HG02678 (cell line): ENCODE results near the gene MSN.
A peak's percentile ranks its signal among the peaks of the same experiment; 100 is the strongest.
"Not testable (repeated sequence)": the region's sequence is repeated elsewhere in the genome, so short reads cannot be mapped to it uniquely, and the experiment has no call there.

Source experiments
- ATAC-seq: cut with Tn5 transposase; IDR thresholded peaks from one replicate; pipeline ENCODE4 v1.9.1; 2021; ENCODE audit warnings: mild to moderate bottlenecking, moderate library complexity; ENCODE audit not compliant: unreplicated experiment

The MSN gene

DNA sequence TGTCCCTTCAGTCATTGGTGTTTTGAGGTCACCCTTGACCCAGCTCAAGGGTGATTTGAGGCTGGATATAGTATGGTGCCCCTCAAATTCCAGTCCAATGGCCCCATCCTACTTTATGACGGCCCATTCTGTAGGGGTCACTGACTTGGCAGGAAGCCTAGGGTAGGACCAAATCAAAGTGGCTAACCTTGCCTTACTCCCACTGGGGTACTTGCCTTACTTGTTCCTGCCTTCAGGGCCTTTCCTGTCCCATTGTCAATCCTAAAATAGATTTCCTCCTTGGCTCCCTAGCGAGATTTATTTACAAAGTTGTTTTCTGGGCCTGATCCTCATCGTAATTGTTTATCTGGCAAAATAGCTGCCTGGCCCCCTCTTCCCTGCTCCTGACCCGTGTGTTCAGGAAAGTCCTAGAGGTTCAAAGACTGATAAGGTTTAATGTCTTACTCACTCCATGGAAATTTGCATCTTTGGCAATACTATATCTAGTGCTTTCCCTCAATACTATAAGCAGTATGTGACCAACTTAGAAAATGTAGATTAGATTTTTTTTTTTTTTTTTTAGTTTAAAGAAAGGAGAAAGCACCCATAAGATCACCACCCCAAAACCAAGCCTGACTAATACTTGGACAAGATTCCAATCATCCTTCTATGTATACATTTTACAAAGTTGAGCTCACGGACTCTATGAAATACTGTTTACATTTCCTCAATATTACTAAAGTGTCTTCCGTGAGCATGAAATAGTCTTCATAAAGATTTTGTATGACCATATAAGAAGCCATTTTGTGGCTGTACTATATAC lies 44.8 kb downstream of the MSN start:
- ATAC-seq, result no peak

DNA sequence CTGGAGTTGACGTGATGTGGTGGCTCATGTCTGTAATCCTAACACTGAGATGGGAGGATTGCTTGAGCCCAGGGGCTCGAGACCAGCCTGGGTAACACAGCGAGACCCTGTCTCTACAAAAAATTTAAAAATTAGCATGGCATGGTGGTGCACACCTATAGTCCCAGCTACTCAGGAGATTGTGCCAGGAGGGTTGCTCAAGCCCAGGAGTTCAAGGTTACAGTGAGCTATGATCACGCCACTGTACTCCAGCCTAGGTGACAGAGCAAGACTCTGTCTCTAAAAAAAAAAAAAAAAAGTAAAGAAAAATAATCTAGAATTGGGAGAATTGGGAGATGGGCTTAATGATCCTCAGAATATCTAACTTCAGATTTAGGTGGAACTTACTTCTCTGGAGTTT lies 51.1 kb downstream of the MSN start:
- no peak for ATAC-seq

DNA sequence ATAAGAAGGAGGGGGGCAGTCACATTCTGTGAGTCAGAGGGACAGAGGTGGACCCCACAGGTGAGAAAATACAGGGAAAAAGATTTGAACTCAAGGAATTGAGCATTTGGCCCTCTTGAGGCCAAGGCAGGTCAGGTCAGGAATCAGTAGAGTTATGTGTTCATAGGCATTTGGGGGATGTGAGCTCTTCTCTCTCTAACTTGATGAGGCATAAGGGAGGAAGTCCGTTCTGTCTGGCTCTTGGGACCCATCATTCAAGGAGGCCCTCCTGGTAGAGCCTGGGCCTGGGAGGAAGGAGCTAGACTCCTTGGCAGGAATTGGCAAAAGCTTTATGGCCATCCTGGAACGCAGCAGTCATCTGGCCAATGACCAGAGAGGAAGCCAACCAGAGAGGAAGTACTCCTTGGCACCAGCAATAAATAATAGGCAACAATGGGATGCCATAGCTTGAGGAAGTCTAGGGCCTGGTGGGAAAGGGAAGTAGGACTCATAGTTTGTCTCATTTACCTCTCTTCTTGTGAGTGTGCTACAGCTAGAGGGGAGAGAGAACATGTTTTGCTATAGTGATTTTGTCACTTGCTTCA lies 53.0 kb downstream of the MSN start:
- no peak for ATAC-seq

- ATAC-seq, result peak; percentile 72
Observed at GRCh38 chrX:65723706-65724105, 56.3 kb downstream of the MSN start.

DNA sequence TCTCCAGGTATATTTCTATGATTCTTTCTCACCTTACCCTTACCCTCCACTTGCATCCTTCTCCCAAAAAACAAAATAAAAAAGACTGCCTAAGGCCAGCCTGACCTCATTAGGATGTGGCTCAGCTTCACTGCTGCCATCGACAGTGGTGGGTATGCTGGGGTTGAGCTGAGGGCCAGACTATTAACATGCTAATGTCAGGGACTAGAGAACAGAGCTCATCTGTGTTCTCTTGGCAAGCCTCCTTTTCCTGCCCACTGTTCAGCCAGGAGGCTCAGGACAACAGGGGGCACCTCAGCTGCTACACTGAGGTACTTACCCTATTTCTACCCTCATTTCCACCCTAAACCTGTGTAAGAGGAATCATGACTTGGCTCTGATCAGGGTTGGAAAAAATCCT lies 59.3 kb downstream of the MSN start:
- ATAC-seq, result no peak

DNA sequence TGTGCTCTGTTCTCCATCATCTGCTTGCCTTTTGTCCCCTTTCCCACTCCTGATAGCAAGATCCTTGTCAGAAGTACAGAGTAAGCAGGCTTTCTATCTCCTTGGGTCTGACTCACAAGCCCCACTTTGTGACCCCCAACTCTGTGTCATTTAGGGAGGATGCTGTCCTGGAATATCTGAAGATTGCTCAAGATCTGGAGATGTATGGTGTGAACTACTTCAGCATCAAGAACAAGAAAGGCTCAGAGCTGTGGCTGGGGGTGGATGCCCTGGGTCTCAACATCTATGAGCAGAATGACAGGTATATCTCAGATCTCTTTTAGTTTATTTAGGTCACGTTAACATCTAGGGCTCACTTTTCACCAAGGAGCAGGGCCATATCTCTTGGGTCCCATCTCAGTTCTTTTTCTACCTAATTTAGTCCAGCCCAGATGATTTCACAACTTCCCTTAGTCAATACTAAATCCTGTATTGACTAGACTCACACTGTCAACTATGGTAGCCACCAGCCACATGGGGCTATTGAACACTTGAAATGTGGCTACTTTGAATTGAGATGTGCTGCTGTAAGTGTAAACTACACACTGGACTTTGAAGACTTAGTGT lies 64.3 kb downstream of the MSN start:
- no peak for ATAC-seq

DNA sequence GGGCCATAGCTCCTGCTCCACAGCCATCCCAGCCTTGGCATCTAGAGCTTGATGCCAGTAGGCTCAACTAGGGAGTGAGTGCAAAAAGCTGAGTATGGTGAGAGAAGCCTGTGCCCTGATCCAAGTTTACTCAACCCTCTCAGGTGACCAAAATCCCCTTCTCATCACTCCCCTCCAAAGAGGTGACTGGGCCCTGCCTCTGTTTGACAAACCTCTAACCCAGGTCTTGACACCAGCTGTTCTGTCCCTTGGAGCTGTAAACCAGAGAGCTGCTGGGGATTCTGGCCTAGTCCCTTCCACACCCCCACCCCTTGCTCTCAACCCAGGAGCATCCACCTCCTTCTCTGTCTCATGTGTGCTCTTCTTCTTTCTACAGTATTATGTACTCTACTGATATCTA lies 73.5 kb downstream of the MSN start:
- ATAC-seq, result no peak

GRCh38 chrX:65741823-65742222 lies 74.4 kb downstream of the MSN start:
- no peak for ATAC-seq

- ATAC-seq, result no peak
Observed at GRCh38 chrX:65744965-65745364, 77.5 kb downstream of the MSN start.

- no peak for ATAC-seq
Observed at GRCh38 chrX:65745427-65745826, 78.0 kb downstream of the MSN start.

- no peak for ATAC-seq
Observed at GRCh38 chrX:65745992-65746391, 78.5 kb downstream of the MSN start.

- peak; percentile 89 for ATAC-seq
Observed at GRCh38 chrX:65750674-65751469, 83.4 kb downstream of the MSN start.

DNA sequence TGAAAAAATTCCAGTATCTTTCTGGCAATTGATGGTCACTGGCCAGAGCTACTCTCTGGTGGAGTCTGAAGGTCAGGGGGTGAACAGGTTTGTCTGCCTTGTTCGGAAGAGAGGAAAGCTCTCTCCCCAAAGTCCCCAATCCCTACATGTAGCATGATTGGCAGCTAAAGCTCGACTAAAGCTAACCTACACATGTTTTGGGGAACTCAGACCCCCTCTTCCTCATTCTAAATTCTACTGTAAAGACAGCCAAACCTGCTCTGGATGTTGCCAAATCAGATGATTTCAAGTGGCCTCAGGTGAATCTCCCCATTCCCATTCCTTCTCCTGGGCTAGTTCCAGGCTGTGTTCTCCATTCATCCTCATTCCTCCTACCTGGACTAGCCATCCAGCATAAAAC lies 84.1 kb downstream of the MSN start:
- ATAC-seq, result no peak

DNA sequence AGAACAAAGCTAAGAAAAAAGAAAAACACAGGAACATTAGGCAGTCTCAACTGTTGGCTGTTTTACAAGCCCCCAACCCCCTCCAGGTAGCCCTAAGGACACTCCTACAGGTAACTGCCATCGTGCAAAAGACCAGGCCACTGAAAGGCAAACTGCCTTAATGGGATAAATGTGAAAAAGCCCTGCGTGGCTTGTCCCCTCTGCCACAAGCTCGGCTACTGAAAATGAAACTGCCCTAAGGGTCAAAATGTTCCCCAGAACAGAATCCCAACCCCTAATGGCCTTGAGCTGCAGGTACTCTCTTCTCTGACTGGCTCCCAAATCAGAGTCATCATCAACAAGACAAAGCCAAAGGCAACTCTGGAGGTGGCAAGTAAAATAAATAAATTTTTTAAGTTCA lies 84.8 kb downstream of the MSN start:
- ATAC-seq, result no peak

DNA sequence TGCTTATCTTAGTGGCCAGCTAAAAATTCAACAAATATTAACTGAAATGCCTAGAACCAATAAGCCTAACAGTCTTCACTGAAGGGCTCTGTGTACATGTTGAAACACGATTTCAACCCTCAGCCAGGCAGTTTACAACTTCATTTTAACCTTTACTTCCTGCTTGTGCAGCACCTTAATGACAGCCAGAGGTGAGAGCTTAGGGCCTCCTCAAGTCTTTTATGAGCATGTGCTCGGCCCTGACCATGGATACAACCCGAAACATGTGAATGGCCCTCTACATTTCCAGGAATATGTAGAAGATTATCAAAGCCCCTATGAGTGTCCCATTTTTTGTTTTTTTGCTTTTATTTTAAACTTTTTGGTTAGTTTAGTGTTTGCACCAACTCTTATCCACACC lies 88.3 kb downstream of the MSN start:
- ATAC-seq, result no peak

GRCh38 chrX:65757943-65758342 lies 90.5 kb downstream of the MSN start:
- ATAC-seq, result no peak

- ATAC-seq, result no peak
Observed at GRCh38 chrX:65758505-65758904, 91.1 kb downstream of the MSN start.

DNA sequence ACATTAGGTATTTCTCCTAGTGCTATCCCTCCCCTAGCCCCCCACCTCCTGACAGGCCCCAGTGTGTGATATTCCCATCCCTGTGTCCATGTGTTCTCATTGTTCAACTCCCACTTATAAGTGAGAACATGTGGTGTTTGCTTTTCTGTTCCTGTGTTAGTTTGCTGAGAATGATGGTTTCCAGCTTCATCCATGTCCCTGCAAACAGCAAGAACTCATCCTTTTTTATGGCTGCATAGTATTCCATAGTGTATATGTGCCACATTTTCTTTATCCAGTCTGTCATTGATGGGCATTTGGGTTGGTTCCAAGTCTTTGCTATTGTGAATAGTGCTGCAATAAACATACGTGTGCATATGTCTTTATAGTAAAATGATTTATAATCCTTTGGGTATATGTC lies 92.1 kb downstream of the MSN start:
- not testable (repeated sequence) for ATAC-seq

- ATAC-seq, result no peak
Observed at GRCh38 chrX:65769564-65770292, 102.3 kb downstream of the MSN start.

DNA sequence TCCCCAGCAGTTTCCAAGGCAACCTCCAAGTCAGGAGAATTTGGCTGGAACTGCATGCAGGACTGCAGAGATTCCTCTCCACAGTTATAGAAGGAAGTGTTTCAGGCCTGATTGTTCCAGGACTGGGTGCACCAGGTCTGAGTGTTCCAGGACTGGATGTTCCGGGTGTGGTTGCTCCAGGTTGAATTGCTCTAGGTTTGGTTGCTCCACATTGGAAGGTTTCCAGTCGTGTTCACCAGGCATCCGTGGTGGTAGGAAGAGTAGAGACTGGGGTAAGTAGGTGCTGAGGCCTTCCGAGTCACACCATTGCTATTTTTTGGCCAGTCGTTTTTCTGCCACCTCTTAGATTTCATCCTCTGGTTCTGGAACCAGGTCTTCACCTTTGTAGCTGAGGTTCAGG lies 105.4 kb downstream of the MSN start:
- no peak for ATAC-seq

GRCh38 chrX:65781845-65782244 lies 114.4 kb downstream of the MSN start:
- ATAC-seq, result no peak
